Fibroblast of lung (primary cell): ENCODE data around the gene SUPT16H. TPM values are rescaled to one million over a fixed set of nuclear protein-coding genes. Genes with fewer than 3 reads are reported as not detected.

ENCODE experiments used
- DNase-seq, 2 donors: peaks; one replicate each; pipeline versions ENCODE4 v3.0.0 to v3.0.0-alpha.2; 2010; ENCODE audit warnings: low read depth in 2 of 2
- H2AFZ ChIP-seq: 2 replicates; pipeline ENCODE4 v1.5.1; 2012; ENCODE audit warnings: low read length, control low read depth, inconsistent platforms
- H3K27ac ChIP-seq: 2 replicates; pipeline ENCODE4 v1.5.1; 2011; ENCODE audit warnings: low read length, control low read depth; ENCODE audit not compliant: insufficient read depth
- H3K27me3 ChIP-seq: 2 replicates; pipeline ENCODE4 v1.5.1; 2011; ENCODE audit warnings: mild to moderate bottlenecking, low read length; ENCODE audit not compliant: control insufficient read depth, insufficient read depth
- H3K36me3 ChIP-seq: 2 replicates; pipeline ENCODE4 v1.5.1; 2011; ENCODE audit warnings: low read length; ENCODE audit not compliant: control insufficient read depth, insufficient read depth
- H3K4me1 ChIP-seq: 2 replicates; pipeline ENCODE4 v1.5.1; 2011; ENCODE audit warnings: low read length; ENCODE audit not compliant: control insufficient read depth, insufficient read depth; ENCODE audit errors: extremely low read depth
- H3K4me2 ChIP-seq: 2 replicates; pipeline ENCODE4 v1.5.1; 2011; ENCODE audit warnings: low read length, control low read depth; ENCODE audit not compliant: insufficient read depth; ENCODE audit errors: extremely low read depth
- H3K4me3 ChIP-seq, 4 experiments: fragments of 200-600 bp in 1 of 4; sonication (generic) in 1 of 4; replicated peaks in 1 of 4; 2 replicates each; pipeline ENCODE4 v1.5.1; 2011 to 2016; ENCODE audit warnings: low read length in 4 of 4, low read depth in 3 of 4, mild to moderate bottlenecking in 3 of 4, control low read depth in 2 of 4, inconsistent platforms in 1 of 4, mixed read lengths in 1 of 4; ENCODE audit not compliant: insufficient read depth in 1 of 4; ENCODE audit errors: control extremely low read depth in 1 of 4
- H3K79me2 ChIP-seq: 2 replicates; pipeline ENCODE4 v1.5.1; 2012; ENCODE audit warnings: mild to moderate bottlenecking, low read length, inconsistent platforms; ENCODE audit not compliant: control insufficient read depth, insufficient read depth
- H3K9ac ChIP-seq: 2 replicates; pipeline ENCODE4 v1.5.1; 2011; ENCODE audit warnings: mild to moderate bottlenecking, low read length, control low read depth; ENCODE audit not compliant: insufficient read depth
- H3K9me3 ChIP-seq: 2 replicates; pipeline ENCODE4 v1.5.1; 2012; ENCODE audit warnings: low read depth, low read length; ENCODE audit not compliant: control insufficient read depth, insufficient read depth
- H4K20me1 ChIP-seq: 2 replicates; pipeline ENCODE4 v1.5.1; 2011; ENCODE audit warnings: low read length; ENCODE audit not compliant: control insufficient read depth, insufficient read depth; ENCODE audit errors: extremely low read depth
- EZH2 ChIP-seq: IDR thresholded peaks from 2 replicates; pipeline ENCODE4 v1.5.1; 2012; ENCODE audit warnings: low read length, control low read depth, mild to moderate bottlenecking; ENCODE audit errors: missing control alignments
- polyA plus RNA-seq, 2 donors: library from polyadenylated mRNA; depleted of rRNA in 1 of 2; stranded (reverse) in 1 of 2; unstranded in 1 of 2; fragments of >200 nt; gene quantifications; 2 replicates each; pipeline ENCODE4 v1.2.1, GENCODE V29; 2011 to 2012; ENCODE audit warnings: missing spikeins in 1 of 2
- total RNA-seq: library from RNA; depleted of rRNA; stranded (reverse); fragments of >200 nt; gene quantifications from 2 replicates; pipeline ENCODE4 v1.2.1, GENCODE V29; 2014
- TF ChIP-seq, protein P1 (sequence below), 2 donors: IDR thresholded peaks in 1 of 2; conservative IDR thresholded peaks in 1 of 2; 1 replicate in 1 of 2; 2 replicates in 1 of 2; pipeline ENCODE4 v1.5.1; 2011 to 2012; ENCODE audit warnings: low read length in 2 of 2, control low read depth in 1 of 2, inconsistent platforms in 1 of 2, low read depth in 1 of 2, mild to moderate bottlenecking in 1 of 2

Gene SUPT16H
- total and polyA plus RNA-seq, 2 donors (not counting 1 experiment from before 2014, with no cell fraction given): 58.7 to 66.1 TPM

DNA sequence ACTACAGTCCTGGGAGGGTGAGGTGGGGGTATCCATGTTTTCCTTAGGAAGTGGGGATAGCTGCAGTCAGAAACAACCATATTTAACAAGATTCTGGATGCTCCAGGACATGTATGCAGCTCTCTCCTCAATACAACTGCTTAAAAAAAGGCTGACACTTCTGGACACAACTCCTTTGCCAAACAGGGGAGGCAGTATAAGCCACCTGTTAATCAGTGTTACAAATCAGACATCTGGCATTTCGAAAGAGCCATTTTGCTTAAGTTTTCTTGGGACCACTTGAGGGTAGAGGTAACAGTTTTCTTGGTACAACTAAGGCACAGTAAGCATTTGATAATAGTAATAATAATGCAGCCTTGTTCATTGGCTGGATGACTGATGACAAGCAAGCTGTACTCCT lies 56.8 kb downstream of the SUPT16H start:
- DNase-seq: no peak
- Histone ChIP-seq H3K4me1 (no peaks in the 10 kb centered on the region), H3K4me2 (no peak overlapping the region), H3K9ac (no peak overlapping the region), H3K79me2 (no peaks in the 10 kb centered on the region), H2AFZ (no peak overlapping the region), H3K4me3 (no peak overlapping the region), H3K9me3 (no peaks in the 10 kb centered on the region), H3K27me3 (peaks cover 8% of the 10 kb centered on the region), H4K20me1 (no peaks in the 10 kb centered on the region), H3K27ac (no peak overlapping the region), H3K36me3 (no peaks in the 10 kb centered on the region)
- no peak for TF ChIP-seq EZH2
- TF ChIP-seq, protein P1, sequence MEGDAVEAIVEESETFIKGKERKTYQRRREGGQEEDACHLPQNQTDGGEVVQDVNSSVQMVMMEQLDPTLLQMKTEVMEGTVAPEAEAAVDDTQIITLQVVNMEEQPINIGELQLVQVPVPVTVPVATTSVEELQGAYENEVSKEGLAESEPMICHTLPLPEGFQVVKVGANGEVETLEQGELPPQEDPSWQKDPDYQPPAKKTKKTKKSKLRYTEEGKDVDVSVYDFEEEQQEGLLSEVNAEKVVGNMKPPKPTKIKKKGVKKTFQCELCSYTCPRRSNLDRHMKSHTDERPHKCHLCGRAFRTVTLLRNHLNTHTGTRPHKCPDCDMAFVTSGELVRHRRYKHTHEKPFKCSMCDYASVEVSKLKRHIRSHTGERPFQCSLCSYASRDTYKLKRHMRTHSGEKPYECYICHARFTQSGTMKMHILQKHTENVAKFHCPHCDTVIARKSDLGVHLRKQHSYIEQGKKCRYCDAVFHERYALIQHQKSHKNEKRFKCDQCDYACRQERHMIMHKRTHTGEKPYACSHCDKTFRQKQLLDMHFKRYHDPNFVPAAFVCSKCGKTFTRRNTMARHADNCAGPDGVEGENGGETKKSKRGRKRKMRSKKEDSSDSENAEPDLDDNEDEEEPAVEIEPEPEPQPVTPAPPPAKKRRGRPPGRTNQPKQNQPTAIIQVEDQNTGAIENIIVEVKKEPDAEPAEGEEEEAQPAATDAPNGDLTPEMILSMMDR (conservative IDR thresholded peaks at IDR 0.05 in 1 of 2, IDR thresholded peaks at IDR 0.05 in 1 of 2; ENCODE audit: low read depth in 1 of 2, low read length in 2 of 2): no peak

DNA sequence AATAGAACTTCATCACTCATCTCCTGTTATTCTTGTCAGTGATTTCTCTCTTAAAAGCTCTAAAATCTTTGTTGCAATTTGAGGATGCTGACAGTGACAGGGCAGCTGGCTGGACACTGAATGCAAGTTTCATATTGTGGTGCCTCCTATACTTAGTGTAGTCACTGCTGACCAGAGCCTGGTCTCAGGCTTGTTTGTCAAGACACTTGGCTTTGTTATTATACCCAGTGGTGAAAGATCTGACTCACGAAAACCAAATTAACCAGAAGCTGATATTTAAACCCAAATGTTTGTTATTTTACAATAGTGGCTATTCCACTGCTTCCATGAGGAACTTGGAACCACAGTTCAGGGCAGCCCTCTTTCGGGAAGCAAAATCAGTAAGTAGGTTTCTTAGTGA lies 61.1 kb downstream of the SUPT16H start:
- H4K20me1 ChIP-seq: no peaks in the 10 kb centered on the region
- DNase-seq: no peak
- TF ChIP-seq EZH2: no peak
- TF ChIP-seq, protein P1 (conservative IDR thresholded peaks at IDR 0.05 in 1 of 2, IDR thresholded peaks at IDR 0.05 in 1 of 2; ENCODE audit: low read depth in 1 of 2, low read length in 2 of 2): no peak
- no peak overlapping the region for H3K9ac ChIP-seq
- peaks cover 22% of the 10 kb centered on the region for H3K27me3 ChIP-seq
- no peaks in the 10 kb centered on the region for H3K4me1 ChIP-seq
- H2AFZ ChIP-seq: no peak overlapping the region
- no peak overlapping the region for H3K27ac ChIP-seq
- no peak overlapping the region for H3K4me2 ChIP-seq
- H3K9me3 ChIP-seq: no peaks in the 10 kb centered on the region
- no peaks in the 10 kb centered on the region for H3K36me3 ChIP-seq
- H3K79me2 ChIP-seq: no peaks in the 10 kb centered on the region
- H3K4me3 ChIP-seq: no peak overlapping the region

GRCh38 chr14:21320913-21321312 lies 62.9 kb downstream of the SUPT16H start:
- Histone ChIP-seq H3K79me2 (no peaks in the 10 kb centered on the region), H3K9ac (no peak overlapping the region), H3K4me2 (no peak overlapping the region), H3K4me3 (no peak overlapping the region), H3K36me3 (no peaks in the 10 kb centered on the region), H3K4me1 (no peaks in the 10 kb centered on the region), H2AFZ (no peak overlapping the region), H3K27me3 (peaks cover 22% of the 10 kb centered on the region), H4K20me1 (no peaks in the 10 kb centered on the region), H3K9me3 (no peaks in the 10 kb centered on the region), H3K27ac (no peak overlapping the region)
- TF ChIP-seq EZH2: no peak
- TF ChIP-seq, protein P1 (conservative IDR thresholded peaks at IDR 0.05 in 1 of 2, IDR thresholded peaks at IDR 0.05 in 1 of 2; ENCODE audit: low read depth in 1 of 2, low read length in 2 of 2): no peak
- DNase-seq: peak in 1 of 2 donors; percentile 9
